Uterus (tissue), 2 donors: ENCODE data around the gene ELOB.

Source experiments
- CTCF ChIP-seq, 4 experiments: fragments of 200-600 bp in 2 of 4; fragments of 450-650 bp in 2 of 4; sonication (generic) in 2 of 4; IDR thresholded peaks; one replicate each; pipeline ENCODE4 v1.5.1; 2016 to 2019; ENCODE audit warnings: antibody characterized with exemption in 4 of 4, mild to moderate bottlenecking in 2 of 4, moderate library complexity in 1 of 4
- POLR2A ChIP-seq, 2 donors: fragments of 450-650 bp; IDR thresholded peaks; one replicate each; pipeline ENCODE4 v1.6.1; 2016; ENCODE audit warnings: antibody characterized with exemption in 2 of 2, mild to moderate bottlenecking in 1 of 2, moderate library complexity in 1 of 2

GRCh38 chr16:2751577-2752034 lies 25.5 kb downstream of the ELOB start:
- TF ChIP-seq CTCF (IDR thresholded peaks at IDR 0.05), result no peak
- TF ChIP-seq POLR2A (IDR thresholded peaks at IDR 0.05), result no peak
